Caco-2 (cell line): Measurements from ENCODE around the gene USP10. TPM values are rescaled to one million over a fixed set of nuclear protein-coding genes. Genes with fewer than 3 reads are reported as not detected.

Experiments used
- BruUV-seq: library from RNA; stranded (reverse); fragments of 400-500 nt; replicated peaks from 2 replicates; lab custom pipeline; 2021; lab: Mats Ljungman, UMichigan
- CTCF ChIA-PET: fragments of 300-600 bp; sonication (Branson Sonifier 250); formaldehyde crosslinking; loops from one replicate; lab custom pipeline; 2022; ENCODE audit warnings: antibody characterized with exemption; lab: Charles Lee
- POLR2A ChIA-PET: fragments of 300-600 bp; sonication (Branson Sonifier 250); formaldehyde crosslinking; loops from one replicate; lab custom pipeline; 2022; ENCODE audit warnings: antibody characterized with exemption; lab: Charles Lee
- DNase-seq, 2 experiments: peaks; one replicate each; pipeline versions ENCODE4 v3.0.0 to v3.0.0-alpha.2; 2020 to 2022
- H3K27me3 ChIP-seq: replicated peaks from 2 replicates; pipeline ENCODE4 v1.6.0; 2011; ENCODE audit warnings: low read length; ENCODE audit not compliant: control insufficient read depth, insufficient read depth
- H3K36me3 ChIP-seq: 2 replicates; pipeline ENCODE4 v1.5.1; 2011; ENCODE audit warnings: low read length; ENCODE audit not compliant: control insufficient read depth, insufficient read depth
- H3K4me1 ChIP-seq: fragments of 250-450 bp; sonication (Bioruptor Pico); 2 replicates; pipeline ENCODE4 v1.5.1; 2020; ENCODE audit warnings: mild to moderate bottlenecking
- H3K4me3 ChIP-seq: 2 replicates; pipeline ENCODE4 v1.5.1; 2011; ENCODE audit warnings: low read depth, mild to moderate bottlenecking, control low read depth, low read length
- H3K9me3 ChIP-seq: fragments of 250-450 bp; sonication (Bioruptor Pico); 2 replicates; pipeline ENCODE4 v1.5.1; 2020; ENCODE audit warnings: mild to moderate bottlenecking, moderate library complexity
- H3K27ac Mint-ChIP-seq: one replicate; pipeline ENCODE4 v1.8.0; 2022; ENCODE audit warnings: mixed read lengths; ENCODE audit not compliant: unreplicated experiment
- H3K27me3 Mint-ChIP-seq: one replicate; pipeline ENCODE4 v1.8.0; 2022; ENCODE audit warnings: mixed read lengths; ENCODE audit not compliant: insufficient read depth, unreplicated experiment
- H3K36me3 Mint-ChIP-seq: one replicate; pipeline ENCODE4 v1.8.0; 2022; ENCODE audit warnings: mild to moderate bottlenecking, mixed read lengths; ENCODE audit not compliant: insufficient read depth, unreplicated experiment
- H3K4me1 Mint-ChIP-seq: one replicate; pipeline ENCODE4 v1.8.0; 2022; ENCODE audit warnings: low read depth, mixed read lengths; ENCODE audit not compliant: unreplicated experiment
- H3K4me3 Mint-ChIP-seq: one replicate; pipeline ENCODE4 v1.8.0; 2022; ENCODE audit warnings: mild to moderate bottlenecking, moderate library complexity, mixed read lengths; ENCODE audit not compliant: unreplicated experiment
- H3K9me3 Mint-ChIP-seq: one replicate; pipeline ENCODE4 v1.8.0; 2022; ENCODE audit warnings: mixed read lengths; ENCODE audit not compliant: unreplicated experiment
- CTCF ChIP-seq, 2 experiments: fragments of 200-600 bp in 1 of 2; IDR thresholded peaks; 1 replicate in 1 of 2; 2 replicates in 1 of 2; pipeline versions ENCODE4 v1.5.1 to v1.8.0; 2011 to 2022; ENCODE audit warnings: antibody characterized with exemption in 1 of 2, control low read depth in 1 of 2, inconsistent platforms in 1 of 2, low read depth in 1 of 2, low read length in 1 of 2, mild to moderate bottlenecking in 1 of 2, moderate library complexity in 1 of 2; ENCODE audit not compliant: insufficient read depth in 1 of 2, severe bottlenecking in 1 of 2, unreplicated experiment in 1 of 2
- intact Hi-C: fragments of 100-400 bp; cut with micrococcal nuclease; formaldehyde crosslinking; loops from one replicate; pipeline ENCODE4 v1.10.0; 2022; ENCODE audit not compliant: unreplicated experiment
- total RNA-seq: library from RNA; stranded (reverse); gene quantifications from 2 replicates; pipeline ENCODE4 v1.2.3, GENCODE V29; 2022

USP10 gene
- total RNA-seq, 1 experiment from 2014 or later = 147 TPM

GRCh38 chr16:84811529-84811928, 111.7 kb downstream of the USP10 start:
- intact Hi-C loops = no loop called here
- H3K27me3 ChIP-seq = peaks cover 3% of the 10 kb centered on the region; the same call in 1 of the 2 replicates
- H3K4me3 Mint-ChIP-seq = no peak overlapping the region
- no peak overlapping the region for H3K4me3 ChIP-seq
- no peak overlapping the region for H3K27ac Mint-ChIP-seq
- ChIA-PET CTCF (no interaction called here), POLR2A (no interaction called here)
- peaks cover 5% of the 10 kb centered on the region; the same call in 1 of the 2 replicates for H3K9me3 ChIP-seq
- TF ChIP-seq CTCF (IDR thresholded peaks at IDR 0.05; ENCODE audit: insufficient read depth in 1 of 2, low read depth in 1 of 2, low read length in 1 of 2, severe bottlenecking in 1 of 2, unreplicated experiment in 1 of 2) = no peak
- no peak for DNase-seq
- BruUV-seq = no TSS peak
- peaks cover 14% of the 10 kb centered on the region for H3K27me3 Mint-ChIP-seq
- H3K4me1 Mint-ChIP-seq = no peaks in the 10 kb centered on the region
- no peaks in the 10 kb centered on the region for H3K4me1 ChIP-seq
- H3K36me3 Mint-ChIP-seq = no peaks in the 10 kb centered on the region
- no peaks in the 10 kb centered on the region for H3K36me3 ChIP-seq
- no peaks in the 10 kb centered on the region for H3K9me3 Mint-ChIP-seq

- no peak for TF ChIP-seq CTCF (IDR thresholded peaks at IDR 0.05; ENCODE audit: insufficient read depth in 1 of 2, low read depth in 1 of 2, low read length in 1 of 2, severe bottlenecking in 1 of 2, unreplicated experiment in 1 of 2)
- peaks cover 5% of the 10 kb centered on the region; the same call in 1 of the 2 replicates for H3K9me3 ChIP-seq
- H3K36me3 Mint-ChIP-seq = no peaks in the 10 kb centered on the region
- H3K4me3 Mint-ChIP-seq = no peak overlapping the region
- H3K27me3 Mint-ChIP-seq = peaks cover 14% of the 10 kb centered on the region
- no TSS peak for BruUV-seq
- peaks cover 3% of the 10 kb centered on the region; the same call in 1 of the 2 replicates for H3K27me3 ChIP-seq
- H3K27ac Mint-ChIP-seq = no peak overlapping the region
- intact Hi-C loops = no loop called here
- no peaks in the 10 kb centered on the region for H3K4me1 ChIP-seq
- DNase-seq = no peak
- no peaks in the 10 kb centered on the region for H3K9me3 Mint-ChIP-seq
- ChIA-PET CTCF (no interaction called here), POLR2A (interaction anchor here (0.5 kb wide), 1 partner anchor 128 kb away, joined by 3 read pairs; no protein-coding TSS in a partner anchor)
- no peaks in the 10 kb centered on the region for H3K4me1 Mint-ChIP-seq
- no peak overlapping the region for H3K4me3 ChIP-seq
- H3K36me3 ChIP-seq = no peaks in the 10 kb centered on the region
Observed at GRCh38 chr16:84813141-84813934, 113.5 kb downstream of the USP10 start.

- H3K4me3 ChIP-seq = no peak overlapping the region
- BruUV-seq = no TSS peak
- H3K9me3 ChIP-seq = peaks cover 5% of the 10 kb centered on the region; the same call in 1 of the 2 replicates
- CTCF ChIA-PET = interaction anchor here (1.1 kb wide), 1 partner anchor 59 kb away, joined by 7 read pairs; no protein-coding TSS in a partner anchor
- no peaks in the 10 kb centered on the region for H3K36me3 ChIP-seq
- 0 out of 2 replicates have a peak, but pooled peaks cover 6% of the 10 kb centered on the region for H3K4me1 ChIP-seq
- TF ChIP-seq CTCF (IDR thresholded peaks at IDR 0.05; ENCODE audit: insufficient read depth in 1 of 2, low read depth in 1 of 2, low read length in 1 of 2, severe bottlenecking in 1 of 2, unreplicated experiment in 1 of 2) = no peak
- Mint-ChIP-seq H3K4me1 (peaks cover 13% of the 10 kb centered on the region), H3K4me3 (no peak overlapping the region), H3K36me3 (no peaks in the 10 kb centered on the region), H3K27ac (no peak overlapping the region), H3K9me3 (no peaks in the 10 kb centered on the region), H3K27me3 (peaks cover 15% of the 10 kb centered on the region)
- POLR2A ChIA-PET = no interaction called here
- DNase-seq = no peak
- intact Hi-C loops = no loop called here
- peaks cover 2% of the 10 kb centered on the region; the same call in 1 of the 2 replicates for H3K27me3 ChIP-seq
Observed at GRCh38 chr16:84815462-84815861, 115.7 kb downstream of the USP10 start.
